ENCODE measurements around the gene SLC9A5. TPM values are rescaled to one million over a fixed set of nuclear protein-coding genes. Genes with fewer than 3 reads are reported as not detected.

The SLC9A5 gene
- total and polyA plus RNA-seq, 9 of the 15 experiments (the other 6 are each of a cell fraction or from before 2014, with no cell fraction given), result 0.06 to 3.1 (median 1.2) TPM

- no peak for TF ChIP-seq ZNF444 (CRISPR knock-in tag; IDR thresholded peaks at IDR 0.05)
- TF ChIP-seq ZNF655 (CRISPR knock-in tag; IDR thresholded peaks at IDR 0.05), result no peak
- no peak for TF ChIP-seq NONO (IDR thresholded peaks at IDR 0.05; ENCODE audit: low read depth in 2 of 2, low read length in 1 of 2)
- no peak for TF ChIP-seq TBL1XR1 (IDR thresholded peaks at IDR 0.05; ENCODE audit: low read length in 2 of 2)
- no peak for TF ChIP-seq SFPQ (IDR thresholded peaks at IDR 0.05; ENCODE audit: low read depth, low read length)
- TF ChIP-seq POLR3G (IDR thresholded peaks at IDR 0.05; ENCODE audit: extremely low read depth, insufficient read length, insufficient replicate concordance), result no peak
- no peak for TF ChIP-seq CEBPB (tag; IDR thresholded peaks at IDR 0.05)
- no peak for TF ChIP-seq ZNF717 (CRISPR knock-in tag; IDR thresholded peaks at IDR 0.05)
- TF ChIP-seq NCOA6 (IDR thresholded peaks at IDR 0.05), result no peak
- no peak for TF ChIP-seq ZNF12 (CRISPR knock-in tag; IDR thresholded peaks at IDR 0.05)
- TF ChIP-seq ZBTB17 (CRISPR knock-in tag; IDR thresholded peaks at IDR 0.05), result no peak
- no peak for TF ChIP-seq ZNF134 (CRISPR knock-in tag; conservative IDR thresholded peaks at IDR 0.05)
- no peak for TF ChIP-seq ZNF280B (CRISPR knock-in tag; IDR thresholded peaks at IDR 0.05)
- peak; percentile 85 for TF ChIP-seq ZNF316 (IDR thresholded peaks at IDR 0.05)
- peak; percentile 79 for TF ChIP-seq MAFF (IDR thresholded peaks at IDR 0.05; ENCODE audit: low read length)
- TF ChIP-seq ID3 (CRISPR knock-in tag; IDR thresholded peaks at IDR 0.05), result no peak
- 0 out of 2 replicates have a peak, but pooled peaks have one; percentile 37 for TF ChIP-seq ID3 (tag; IDR thresholded peaks at IDR 0.05)
- TF ChIP-seq ZNF830 (CRISPR knock-in tag; IDR thresholded peaks at IDR 0.05), result no peak
- no peak for TF ChIP-seq MIER1 (IDR thresholded peaks at IDR 0.05; ENCODE audit: low read depth)
- TF ChIP-seq E2F3 (CRISPR knock-in tag; IDR thresholded peaks at IDR 0.05), result no peak
- TF ChIP-seq BHLHE40 (IDR thresholded peaks at IDR 0.05; ENCODE audit: low read length), result no peak
- TF ChIP-seq KHSRP (IDR thresholded peaks at IDR 0.05), result no peak
- no peak for TF ChIP-seq CCAR2 (IDR thresholded peaks at IDR 0.05; ENCODE audit: low read depth, low read length)
- TF ChIP-seq NFIX (CRISPR knock-in tag; IDR thresholded peaks at IDR 0.05; ENCODE audit: low read depth), result no peak
These were observed 7.5 kb upstream of the SLC9A5 start (continued) for GRCh38 chr16:67241008-67241900.

Data from K562 (cell line).